Sciatic nerve (tissue), 2 donors: ENCODE measurements around the gene GAPDH. TPM values are rescaled to one million over a fixed set of nuclear protein-coding genes. Genes with fewer than 3 reads are reported as not detected.
A peak's percentile ranks its signal among the peaks of the same experiment; 100 is the strongest.
"Not testable (repeated sequence)": the region's sequence is repeated elsewhere in the genome, so short reads cannot be mapped to it uniquely, and the experiment has no call there.

ENCODE experiments used
- ATAC-seq: fragments of 200-7000 bp; cut with Tn5 transposase; one replicate; pipeline ENCODE4 v1.9.1; 2020; ENCODE audit warnings: mild to moderate bottlenecking, moderate library complexity
- DNase-seq: peaks from one replicate; pipeline ENCODE4 v3.0.0-alpha.2; 2020; ENCODE audit warnings: low spot score
- intact Hi-C: fragments of 100-400 bp; cut with DNase I; formaldehyde crosslinking; loops from one replicate; pipeline ENCODE4 v1.14.2; 2022
- total RNA-seq: library from RNA; stranded (reverse); fragmentation: NEBNext Ultra II Directional; extraction: Animal tissue kit (Norgen Biotek cat#: 25700); gene quantifications from one replicate; pipeline ENCODE4 v1.2.1, GENCODE V29; 2021
- donor health status: DM: no; HTN: no; CAD: no.
- donor health status: DM: no; HTN: no; CAD: no.

GAPDH gene
- total RNA-seq, 1 donor from 2014 or later, result 1,200 TPM

- ATAC-seq (no peak), DNase-seq (no peak)
- intact Hi-C loops, result no loop called here
These were observed 6.6 kb upstream of the GAPDH start for GRCh38 chr12:6527711-6528110.

GRCh38 chr12:6528539-6529235, 5.6 kb upstream of the GAPDH start:
- no peak for ATAC-seq
- DNase-seq, result no peak
- intact Hi-C loops, result no loop called here

- intact Hi-C loops, result no loop called here
- no peak for ATAC-seq
- no peak for DNase-seq
These were observed 5.0 kb upstream of the GAPDH start for GRCh38 chr12:6529291-6529737.

GRCh38 chr12:6530576-6531260, 3.6 kb upstream of the GAPDH start:
- no peak for DNase-seq
- ATAC-seq, result no peak
- intact Hi-C loops, result no loop called here

- DNase-seq (no peak), ATAC-seq (peak; percentile 25)
These were observed 2.0 kb upstream of the GAPDH start for GRCh38 chr12:6532051-6532926.

GRCh38 chr12:6532927-6533652, 1.2 kb upstream of the GAPDH start:
- DNase-seq (peak; percentile 83), ATAC-seq (peak; percentile 72)
- intact Hi-C loops, result loop anchor here (1.0 kb wide), 1 partner anchor 40 kb away; the partner anchor contains the start of gene MRPL51

More at GRCh38 chr12:6532051-6532926, 2.0 kb upstream of the GAPDH start:
- intact Hi-C loops, result loop anchor here (1.0 kb wide), 1 partner anchor 39 kb away; the partner anchor contains the start of gene MRPL51

GRCh38 chr12:6533653-6533922, 729 bp upstream of the GAPDH start:
- ATAC-seq, result no peak
- intact Hi-C loops, result no loop called here
- DNase-seq, result no peak

GRCh38 chr12:6534695-6534944, 303 bp downstream of the GAPDH start:
- intact Hi-C loops, result no loop called here
- no peak for ATAC-seq
- DNase-seq, result no peak

GRCh38 chr12:6534945-6535696, 804 bp downstream of the GAPDH start:
- ATAC-seq (peak; percentile 8), DNase-seq (peak; percentile 85)
- intact Hi-C loops, result no loop called here

- ATAC-seq (no peak), DNase-seq (no peak)
- intact Hi-C loops, result no loop called here
These were observed 1.3 kb downstream of the GAPDH start for GRCh38 chr12:6535697-6535946.

GRCh38 chr12:6535960-6536847, 1.9 kb downstream of the GAPDH start:
- intact Hi-C loops, result no loop called here
- ATAC-seq (no peak), DNase-seq (no peak)

- ATAC-seq (no peak), DNase-seq (no peak)
- intact Hi-C loops, result no loop called here
These were observed 2.7 kb downstream of the GAPDH start for GRCh38 chr12:6536894-6537579.

GRCh38 chr12:6537580-6538419, 3.5 kb downstream of the GAPDH start:
- intact Hi-C loops, result not testable (repeated sequence)

GRCh38 chr12:6538420-6539313, 4.3 kb downstream of the GAPDH start:
- intact Hi-C loops, result no loop called here
- DNase-seq (no peak), ATAC-seq (no peak)

More at GRCh38 chr12:6537580-6538419, 3.5 kb downstream of the GAPDH start:
- not testable (repeated sequence) for ATAC-seq
- DNase-seq, result peak; percentile 91

GRCh38 chr12:6539314-6539682, 5.0 kb downstream of the GAPDH start:
- intact Hi-C loops, result no loop called here
- no peak for ATAC-seq
- no peak for DNase-seq

- intact Hi-C loops, result loop anchor here (10.0 kb wide), 1 partner anchor 115 kb away; no protein-coding TSS in a partner anchor
- DNase-seq (no peak), ATAC-seq (peak; percentile 1)
These were observed 5.4 kb downstream of the GAPDH start for GRCh38 chr12:6539707-6540134.
